NCI-H345 treated with DMSO at 0.1 percent for 48 hours (cell line): ENCODE measurements around the gene ZBTB46.

Experiments
- DNase-seq: peaks from one replicate; lab custom pipeline; 2025; ENCODE audit not compliant: unreplicated experiment; lab: John Stamatoyannopoulos, UW

The ZBTB46 gene

GRCh38 chr20:63840405-63840828 is 9.4 kb upstream of the ZBTB46 start:
- no peak for DNase-seq

GRCh38 chr20:63839620-63840019 is 8.6 kb upstream of the ZBTB46 start:
- DNase-seq, result no peak

- DNase-seq, result no peak
Measured at GRCh38 chr20:63837479-63837878, 6.4 kb upstream of the ZBTB46 start.

- DNase-seq, result no peak
Measured at GRCh38 chr20:63836458-63837344, 5.6 kb upstream of the ZBTB46 start.

- no peak for DNase-seq
Measured at GRCh38 chr20:63835021-63835858, 4.2 kb upstream of the ZBTB46 start.

GRCh38 chr20:63834491-63834880 is 3.4 kb upstream of the ZBTB46 start:
- no peak for DNase-seq

GRCh38 chr20:63833776-63834490 is 2.9 kb upstream of the ZBTB46 start:
- no peak for DNase-seq

GRCh38 chr20:63831993-63832686 is 1.1 kb upstream of the ZBTB46 start:
- no peak for DNase-seq

- DNase-seq, result no peak
Measured at GRCh38 chr20:63831646-63831992, 555 bp upstream of the ZBTB46 start.

GRCh38 chr20:63829945-63830835 is 874 bp downstream of the ZBTB46 start:
- no peak for DNase-seq

GRCh38 chr20:63829603-63829944 is 1.5 kb downstream of the ZBTB46 start:
- no peak for DNase-seq

GRCh38 chr20:63828951-63829350 is 2.1 kb downstream of the ZBTB46 start:
- DNase-seq, result no peak

- no peak for DNase-seq
Measured at GRCh38 chr20:63828545-63828944, 2.5 kb downstream of the ZBTB46 start.

GRCh38 chr20:63828124-63828523 is 2.9 kb downstream of the ZBTB46 start:
- no peak for DNase-seq

GRCh38 chr20:63826753-63827152 is 4.3 kb downstream of the ZBTB46 start:
- DNase-seq, result no peak

GRCh38 chr20:63825331-63826118 is 5.5 kb downstream of the ZBTB46 start:
- DNase-seq, result no peak

- DNase-seq, result no peak
Measured at GRCh38 chr20:63823691-63824311, 7.3 kb downstream of the ZBTB46 start.

GRCh38 chr20:63822276-63822696 is 8.8 kb downstream of the ZBTB46 start:
- DNase-seq, result no peak

GRCh38 chr20:63821811-63822210 is 9.3 kb downstream of the ZBTB46 start:
- no peak for DNase-seq
